ENCODE results near the gene TCF15.

DNA sequence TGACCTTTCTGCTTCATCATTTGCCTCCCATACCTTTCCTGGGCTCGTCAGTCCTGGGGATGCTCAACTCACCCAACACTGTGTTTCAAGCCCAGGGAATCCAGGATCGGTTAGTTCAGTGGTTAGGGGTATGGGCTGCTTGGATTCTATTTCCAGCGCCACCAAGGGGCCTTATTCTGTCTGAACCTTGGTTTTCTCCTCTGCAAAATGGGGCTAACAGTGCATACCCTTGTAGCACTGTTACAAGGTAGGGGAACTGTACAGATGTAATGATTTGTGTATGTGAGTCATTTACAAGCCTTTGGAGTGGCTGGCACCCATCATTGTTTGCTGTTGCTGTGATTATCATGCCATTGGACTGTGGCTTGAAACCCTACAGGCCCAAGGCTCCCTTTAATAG, 52.0 kb downstream of the TCF15 start:
- TF ChIP-seq, protein P1, sequence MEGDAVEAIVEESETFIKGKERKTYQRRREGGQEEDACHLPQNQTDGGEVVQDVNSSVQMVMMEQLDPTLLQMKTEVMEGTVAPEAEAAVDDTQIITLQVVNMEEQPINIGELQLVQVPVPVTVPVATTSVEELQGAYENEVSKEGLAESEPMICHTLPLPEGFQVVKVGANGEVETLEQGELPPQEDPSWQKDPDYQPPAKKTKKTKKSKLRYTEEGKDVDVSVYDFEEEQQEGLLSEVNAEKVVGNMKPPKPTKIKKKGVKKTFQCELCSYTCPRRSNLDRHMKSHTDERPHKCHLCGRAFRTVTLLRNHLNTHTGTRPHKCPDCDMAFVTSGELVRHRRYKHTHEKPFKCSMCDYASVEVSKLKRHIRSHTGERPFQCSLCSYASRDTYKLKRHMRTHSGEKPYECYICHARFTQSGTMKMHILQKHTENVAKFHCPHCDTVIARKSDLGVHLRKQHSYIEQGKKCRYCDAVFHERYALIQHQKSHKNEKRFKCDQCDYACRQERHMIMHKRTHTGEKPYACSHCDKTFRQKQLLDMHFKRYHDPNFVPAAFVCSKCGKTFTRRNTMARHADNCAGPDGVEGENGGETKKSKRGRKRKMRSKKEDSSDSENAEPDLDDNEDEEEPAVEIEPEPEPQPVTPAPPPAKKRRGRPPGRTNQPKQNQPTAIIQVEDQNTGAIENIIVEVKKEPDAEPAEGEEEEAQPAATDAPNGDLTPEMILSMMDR (IDR thresholded peaks at IDR 0.05): no peak
- no peak for TF ChIP-seq POLR2A (IDR thresholded peaks at IDR 0.05)

Data from heart left ventricle (tissue), 13 donors.